Measurements from ENCODE around the gene DDRGK1. TPM values are rescaled to one million over a fixed set of nuclear protein-coding genes. Genes with fewer than 3 reads are reported as not detected.

Gene DDRGK1
- total RNA-seq, 1 experiment from 2014 or later = 65.5 TPM

DNA sequence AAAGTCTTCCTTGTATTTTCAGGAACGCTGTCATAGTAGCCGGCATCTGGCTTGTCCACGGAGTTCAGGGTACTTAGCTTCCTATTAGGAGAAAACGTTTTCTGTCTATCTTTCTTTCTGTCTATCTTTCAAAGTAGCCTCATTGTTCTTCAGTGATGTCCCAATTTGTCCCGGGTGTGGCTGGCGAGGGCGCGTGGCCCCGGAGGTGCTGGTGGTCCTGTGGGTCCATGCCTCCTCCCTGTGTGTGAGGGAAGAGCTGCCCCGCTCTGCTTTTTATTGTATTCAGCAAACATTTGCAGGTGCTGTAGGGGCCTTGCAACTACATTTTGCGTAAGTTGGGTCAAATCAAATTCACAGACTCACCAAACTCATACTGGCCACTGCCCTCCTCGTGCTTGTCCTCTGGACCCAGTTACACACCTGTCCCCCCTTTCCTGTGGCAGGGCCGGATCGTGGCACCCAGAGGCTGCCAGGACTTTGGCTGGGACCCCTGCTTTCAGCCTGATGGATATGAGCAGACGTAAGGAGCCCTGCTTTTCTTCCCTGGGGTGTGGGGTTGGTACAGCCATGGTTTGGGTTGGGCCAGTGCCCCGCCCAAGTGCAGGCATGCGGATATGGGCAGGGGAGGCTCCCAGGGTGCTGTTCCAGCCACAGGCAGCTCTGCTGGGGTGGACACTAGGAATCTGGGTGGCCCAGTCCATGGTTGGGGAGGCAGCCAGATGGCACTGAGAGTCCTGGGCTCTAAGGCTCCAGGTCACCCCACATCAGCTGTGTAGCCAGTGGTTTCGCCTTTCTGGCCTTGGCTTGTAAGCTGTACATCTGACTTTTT is 17.1 kb upstream of the DDRGK1 start:
- peak overlapping the region; percentile 61 for H3K27ac ChIP-seq (ENCODE audit: low read length)

More for the DNA sequence above, 17.1 kb upstream of the DDRGK1 start:
- ATAC-seq (no peak), DNase-seq (ENCODE audit: low read depth, low spot score) (no peak)
- Histone ChIP-seq H3K27me3 (ENCODE audit: control insufficient read depth, insufficient read depth, low read length) (no peaks in the 10 kb centered on the region), H3K36me3 (ENCODE audit: control insufficient read depth, insufficient read depth, low read length) (no peaks in the 10 kb centered on the region), H3K9me3 (ENCODE audit: control insufficient read depth, insufficient read depth, low read depth, low read length) (no peaks in the 10 kb centered on the region), H3K4me1 (ENCODE audit: control insufficient read depth, insufficient read depth, low read length) (peaks cover 69% of the 10 kb centered on the region), H3K4me3 (ENCODE audit: low read depth in 2 of 2, low read length in 2 of 2) (no peak overlapping the region)
- BruUV-seq (replicated peaks) = no TSS peak
- CTCF ChIA-PET = interaction anchor here (0.7 to 1.7 kb wide), 3 partner anchors 29 to 109 kb away, joined by 3 to 7 read pairs (median 4); no protein-coding TSS in a partner anchor
- POLR2A ChIA-PET = interaction anchor here (0.6 kb wide), 1 partner anchor 11 kb away, joined by 3 read pairs; no protein-coding TSS in a partner anchor
- in situ Hi-C loops (cut with HindIII; ENCODE audit: low pct_unique_long_range_greater_than_20kb, low sequenced_read_pairs) (no loop called here), intact Hi-C loops (cut with micrococcal nuclease; ENCODE audit: unreplicated experiment) (no loop called here)
- TF ChIP-seq REST (IDR thresholded peaks at IDR 0.05; ENCODE audit: insufficient read depth in 1 of 2, low read depth in 2 of 2, low read length in 1 of 2) = no peak
- no peak for TF ChIP-seq TCF7L2 (IDR thresholded peaks at IDR 0.05; ENCODE audit: low read depth, low read length)
- TF ChIP-seq POLR2AphosphoS5 (IDR thresholded peaks at IDR 0.05; ENCODE audit: low read depth, low read length) = no peak
- TF ChIP-seq, protein P1, sequence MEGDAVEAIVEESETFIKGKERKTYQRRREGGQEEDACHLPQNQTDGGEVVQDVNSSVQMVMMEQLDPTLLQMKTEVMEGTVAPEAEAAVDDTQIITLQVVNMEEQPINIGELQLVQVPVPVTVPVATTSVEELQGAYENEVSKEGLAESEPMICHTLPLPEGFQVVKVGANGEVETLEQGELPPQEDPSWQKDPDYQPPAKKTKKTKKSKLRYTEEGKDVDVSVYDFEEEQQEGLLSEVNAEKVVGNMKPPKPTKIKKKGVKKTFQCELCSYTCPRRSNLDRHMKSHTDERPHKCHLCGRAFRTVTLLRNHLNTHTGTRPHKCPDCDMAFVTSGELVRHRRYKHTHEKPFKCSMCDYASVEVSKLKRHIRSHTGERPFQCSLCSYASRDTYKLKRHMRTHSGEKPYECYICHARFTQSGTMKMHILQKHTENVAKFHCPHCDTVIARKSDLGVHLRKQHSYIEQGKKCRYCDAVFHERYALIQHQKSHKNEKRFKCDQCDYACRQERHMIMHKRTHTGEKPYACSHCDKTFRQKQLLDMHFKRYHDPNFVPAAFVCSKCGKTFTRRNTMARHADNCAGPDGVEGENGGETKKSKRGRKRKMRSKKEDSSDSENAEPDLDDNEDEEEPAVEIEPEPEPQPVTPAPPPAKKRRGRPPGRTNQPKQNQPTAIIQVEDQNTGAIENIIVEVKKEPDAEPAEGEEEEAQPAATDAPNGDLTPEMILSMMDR (IDR thresholded peaks at IDR 0.05) = no peak
- TF ChIP-seq SIN3A (IDR thresholded peaks at IDR 0.05; ENCODE audit: borderline replicate concordance, insufficient read depth, low read depth, low read length) = no peak
